GM19467 (cell line): ENCODE measurements around the gene ABHD14A.

Source experiments
- ATAC-seq: cut with Tn5 transposase; IDR thresholded peaks from one replicate; pipeline ENCODE4 v1.9.1; 2021; ENCODE audit warnings: mild to moderate bottlenecking, moderate library complexity; ENCODE audit not compliant: unreplicated experiment

Gene ABHD14A

GRCh38 chr3:51968883-51969678, 5.8 kb upstream of the ABHD14A start:
- no peak for ATAC-seq

DNA sequence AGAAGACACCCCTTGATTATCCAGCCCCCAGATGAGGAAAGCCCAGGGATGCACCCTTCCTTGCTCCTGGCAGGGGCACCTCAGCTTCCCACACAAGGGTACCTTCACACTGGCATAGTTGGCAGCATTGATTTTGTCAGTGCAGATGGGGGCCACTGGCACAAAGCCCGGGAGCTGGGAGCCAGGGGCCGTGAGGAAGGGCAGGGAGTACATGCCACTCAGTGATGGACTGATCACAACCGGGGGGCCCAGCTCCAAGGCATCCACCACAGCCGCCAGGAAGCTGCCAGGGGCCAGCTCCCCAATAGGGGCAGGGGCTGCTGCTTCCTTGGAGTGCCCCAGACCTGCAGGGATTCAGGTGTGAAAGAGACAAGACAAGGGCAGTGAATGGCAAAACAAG, 5.0 kb upstream of the ABHD14A start:
- ATAC-seq, result no peak

DNA sequence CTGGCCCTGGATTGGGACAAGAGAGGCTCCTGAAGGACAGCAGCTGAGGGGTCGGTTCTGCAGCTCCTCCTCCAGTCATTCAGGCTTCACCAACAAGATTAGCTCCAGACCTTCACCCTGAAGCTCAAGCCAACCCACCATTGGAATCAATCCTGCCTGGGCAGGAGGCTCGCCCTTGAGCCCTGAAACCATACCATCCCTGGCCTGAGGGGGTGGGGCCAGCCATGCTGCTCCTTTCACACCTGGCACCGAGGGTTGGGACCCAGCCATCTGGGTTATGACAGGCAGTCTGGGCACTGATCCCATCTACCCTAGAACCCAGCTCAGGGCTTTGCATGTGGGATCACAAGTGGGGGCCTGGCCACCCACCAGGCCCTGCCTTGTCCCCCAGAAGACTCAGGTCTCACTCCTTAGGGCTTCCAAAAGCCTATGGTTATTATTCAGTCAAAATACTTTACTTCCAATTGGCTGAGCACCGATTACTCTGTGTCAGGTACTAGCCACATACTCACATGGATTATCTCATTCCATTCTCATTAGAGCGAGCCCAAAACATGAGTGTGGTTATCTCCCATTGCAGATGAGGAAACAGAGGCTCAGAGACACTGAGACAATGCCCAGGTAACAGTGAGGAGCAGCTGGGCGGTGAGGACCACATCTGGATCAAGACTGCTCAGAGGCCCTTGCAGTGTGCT, 4.1 kb upstream of the ABHD14A start:
- ATAC-seq, result no peak

- ATAC-seq, result no peak
Observed at GRCh38 chr3:51971350-51971749, 3.5 kb upstream of the ABHD14A start.

DNA sequence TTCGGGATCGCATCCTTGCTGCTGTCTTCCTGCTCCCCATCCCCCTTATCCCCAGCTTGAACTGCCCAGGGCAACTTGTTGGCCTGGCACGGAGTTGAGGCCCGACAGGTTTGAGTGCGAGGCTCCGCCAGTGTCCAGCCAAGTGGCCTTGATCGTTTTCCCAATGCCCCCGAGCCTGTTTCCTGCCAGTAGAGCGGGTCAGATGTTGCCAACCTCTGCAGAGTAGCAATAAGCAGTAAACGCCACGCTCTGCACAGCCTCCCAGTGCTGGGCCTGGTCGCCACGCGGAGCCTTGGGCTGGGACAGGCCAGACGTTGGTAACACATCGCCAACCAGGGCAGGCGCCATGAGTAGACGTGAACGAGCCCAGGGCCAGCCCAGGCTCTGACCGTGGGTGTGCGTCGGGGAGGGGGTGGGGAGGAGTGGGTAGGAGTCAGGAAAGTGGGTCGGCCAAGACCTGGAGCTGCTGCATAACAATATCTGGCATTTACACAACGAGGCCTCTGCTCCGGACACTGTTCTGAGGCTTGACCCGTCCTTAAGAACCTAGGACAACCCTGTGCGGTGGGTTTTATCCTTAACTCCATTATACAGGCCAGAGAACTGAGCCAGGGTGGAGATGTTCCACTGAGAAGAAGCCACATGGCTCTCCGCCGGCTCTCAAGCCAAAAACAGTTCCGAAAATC, 444 bp upstream of the ABHD14A start:
- ATAC-seq, result no peak

- ATAC-seq, result no peak
Observed at GRCh38 chr3:51975852-51976549, 1.1 kb downstream of the ABHD14A start.

DNA sequence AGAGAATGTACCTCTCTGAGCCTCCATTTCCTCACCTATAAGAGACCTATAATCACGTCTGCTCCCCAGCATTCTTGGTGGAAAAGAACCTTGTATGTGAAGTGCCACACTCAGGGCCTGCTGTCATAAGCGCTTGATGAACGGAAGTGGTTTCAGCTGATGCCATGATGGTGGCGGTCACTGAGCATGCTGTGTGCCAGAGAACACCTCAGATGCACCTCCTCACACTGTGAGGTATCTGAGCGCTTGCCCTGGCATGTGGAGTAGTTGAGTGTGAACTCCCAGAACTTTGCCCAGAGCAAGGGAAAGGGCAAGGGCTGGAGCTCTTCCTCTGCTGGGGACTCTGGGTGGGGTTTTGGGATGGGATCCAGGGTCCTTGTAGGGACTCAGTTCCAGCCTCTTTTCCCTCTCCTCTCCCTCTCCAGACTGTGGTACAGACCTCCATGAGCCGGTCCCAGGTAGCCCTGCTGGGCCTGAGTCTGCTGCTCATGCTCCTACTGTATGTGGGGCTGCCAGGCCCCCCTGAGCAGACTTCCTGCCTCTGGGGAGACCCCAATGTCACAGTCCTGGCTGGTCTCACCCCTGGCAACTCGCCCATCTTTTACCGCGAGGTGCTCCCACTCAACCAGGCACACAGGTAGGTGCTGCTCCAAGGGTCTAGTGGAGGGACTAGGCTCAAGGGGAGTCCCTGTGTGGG, 2.7 kb downstream of the ABHD14A start:
- ATAC-seq, result no peak

DNA sequence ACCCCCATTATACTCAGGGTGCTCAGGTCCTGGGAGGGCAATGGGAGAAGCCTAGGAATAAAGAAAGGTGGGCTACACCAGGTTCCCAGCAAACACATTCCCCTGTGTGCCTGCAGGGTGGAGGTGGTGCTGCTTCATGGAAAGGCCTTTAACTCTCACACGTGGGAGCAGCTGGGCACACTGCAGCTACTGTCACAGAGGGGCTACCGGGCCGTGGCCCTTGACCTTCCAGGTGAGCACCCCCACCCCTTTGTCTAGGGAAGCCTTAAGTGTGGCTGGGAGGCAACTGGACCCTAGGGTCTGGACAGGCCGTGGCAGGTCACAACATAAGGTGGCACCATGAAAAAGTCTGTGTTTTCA, 3.3 kb downstream of the ABHD14A start:
- ATAC-seq, result no peak

DNA sequence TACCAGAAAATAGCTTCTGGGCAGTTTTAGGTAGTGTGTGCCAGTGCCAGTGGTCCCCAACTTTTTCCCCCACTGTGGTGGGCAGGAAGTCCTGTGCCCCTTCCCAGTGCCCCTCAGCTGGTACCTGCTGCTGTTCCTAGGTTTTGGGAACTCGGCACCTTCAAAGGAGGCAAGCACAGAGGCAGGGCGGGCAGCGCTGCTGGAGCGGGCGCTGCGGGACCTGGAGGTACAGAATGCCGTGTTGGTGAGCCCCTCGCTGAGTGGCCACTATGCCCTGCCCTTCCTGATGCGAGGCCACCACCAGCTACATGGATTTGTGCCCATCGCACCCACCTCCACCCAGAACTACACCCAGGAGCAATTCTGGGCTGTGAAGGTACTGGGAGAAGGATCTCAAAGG, 5.4 kb downstream of the ABHD14A start:
- no peak for ATAC-seq

- ATAC-seq, result peak; percentile 46
Observed at GRCh38 chr3:51982352-51982837, 7.5 kb downstream of the ABHD14A start.

GRCh38 chr3:51982838-51983577, 8.1 kb downstream of the ABHD14A start, which contains the start of gene ACY1:
ACY1 (plus strand) TSS chr3:51983535; CDS start chr3:51984065, 530 bp downstream.
- peak; percentile 64 for ATAC-seq

- ATAC-seq, result no peak
Observed at GRCh38 chr3:51983578-51984268, 8.9 kb downstream of the ABHD14A start.

GRCh38 chr3:51984269-51984647, 9.4 kb downstream of the ABHD14A start:
- ATAC-seq, result no peak

GRCh38 chr3:51985063-51985462, 10.2 kb downstream of the ABHD14A start:
- no peak for ATAC-seq

DNA sequence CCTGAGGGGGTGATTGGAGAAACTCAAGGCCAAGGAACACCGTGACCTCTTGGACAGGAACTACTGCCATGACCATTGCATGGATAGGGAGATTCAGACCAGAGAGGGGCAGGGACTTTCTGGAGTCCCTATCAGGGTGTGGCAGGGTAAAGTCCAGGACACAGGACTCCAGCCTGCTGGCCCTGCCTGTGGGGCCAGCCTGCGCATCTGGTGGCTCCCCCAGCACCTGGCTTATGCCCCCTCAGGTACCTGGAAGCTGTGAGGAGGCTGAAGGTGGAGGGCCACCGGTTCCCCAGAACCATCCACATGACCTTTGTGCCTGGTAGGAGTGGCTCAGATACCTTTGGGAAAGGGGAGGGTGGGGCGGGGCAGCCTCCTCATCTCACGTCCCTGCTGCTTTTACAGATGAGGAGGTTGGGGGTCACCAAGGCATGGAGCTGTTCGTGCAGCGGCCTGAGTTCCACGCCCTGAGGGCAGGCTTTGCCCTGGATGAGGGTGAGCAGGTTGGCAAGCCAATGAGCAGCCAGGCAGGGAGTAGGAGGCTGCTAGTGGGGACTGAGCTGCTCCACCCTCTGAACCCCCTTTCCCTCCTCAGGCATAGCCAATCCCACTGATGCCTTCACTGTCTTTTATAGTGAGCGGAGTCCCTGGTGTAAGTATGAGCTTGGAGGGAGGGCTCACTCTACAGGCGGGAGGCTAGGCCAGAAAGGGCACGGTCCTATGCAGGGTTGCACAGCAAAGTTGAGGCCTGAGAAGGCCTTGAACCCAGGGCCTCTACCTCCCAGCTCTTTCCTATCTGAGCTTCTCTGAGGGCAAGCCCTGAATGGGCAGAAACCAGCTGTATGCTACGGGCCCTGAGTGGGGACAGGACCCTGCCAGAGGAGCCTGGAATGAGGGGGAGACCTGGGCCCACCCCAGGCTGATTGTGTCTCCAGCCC, 11.4 kb downstream of the ABHD14A start:
- no peak for ATAC-seq

GRCh38 chr3:51987568-51987967, 12.7 kb downstream of the ABHD14A start:
- no peak for ATAC-seq

DNA sequence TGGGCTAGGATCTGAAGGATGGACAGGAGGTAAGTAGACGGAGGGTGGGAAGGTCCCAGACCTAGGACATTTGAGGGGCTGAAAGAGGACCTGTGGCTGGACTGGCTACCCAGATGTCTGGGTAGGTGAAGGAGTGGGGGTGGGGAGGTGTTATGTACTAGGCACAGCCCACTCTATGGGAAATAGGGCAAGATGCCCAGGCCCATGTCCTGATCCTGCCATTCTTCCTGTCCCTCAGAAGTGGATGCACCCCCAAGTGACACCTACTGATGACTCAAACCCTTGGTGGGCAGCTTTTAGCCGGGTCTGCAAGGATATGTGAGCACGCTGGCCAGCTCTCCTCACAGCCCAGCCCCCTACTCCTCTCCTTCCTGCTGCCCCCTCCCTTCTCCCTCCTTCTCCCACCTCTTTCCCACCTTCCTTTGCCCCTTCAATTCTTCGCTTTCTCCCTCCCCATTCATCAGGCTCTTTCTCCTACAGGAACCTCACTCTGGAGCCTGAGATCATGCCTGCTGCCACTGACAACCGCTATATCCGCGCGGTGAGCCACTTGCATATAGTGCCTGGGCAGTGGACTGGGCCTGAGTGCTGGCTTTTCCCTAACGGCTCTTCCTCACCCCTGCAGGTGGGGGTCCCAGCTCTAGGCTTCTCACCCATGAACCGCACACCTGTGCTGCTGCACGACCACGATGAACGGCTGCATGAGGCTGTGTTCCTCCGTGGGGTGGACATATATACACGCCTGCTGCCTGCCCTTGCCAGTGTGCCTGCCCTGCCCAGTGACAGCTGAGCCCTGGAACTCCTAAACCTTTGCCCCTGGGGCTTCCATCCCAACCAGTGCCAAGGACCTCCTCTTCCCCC, 13.7 kb downstream of the ABHD14A start:
- ATAC-seq, result no peak
